ENCODE results near the gene SMIM35. TPM values are rescaled to one million over a fixed set of nuclear protein-coding genes. Genes with fewer than 3 reads are reported as not detected.

Gene SMIM35
- total and polyA plus RNA-seq, 2 donors (not counting 3 experiments of a cell fraction or from before 2014, with no cell fraction given): not detected

DNA sequence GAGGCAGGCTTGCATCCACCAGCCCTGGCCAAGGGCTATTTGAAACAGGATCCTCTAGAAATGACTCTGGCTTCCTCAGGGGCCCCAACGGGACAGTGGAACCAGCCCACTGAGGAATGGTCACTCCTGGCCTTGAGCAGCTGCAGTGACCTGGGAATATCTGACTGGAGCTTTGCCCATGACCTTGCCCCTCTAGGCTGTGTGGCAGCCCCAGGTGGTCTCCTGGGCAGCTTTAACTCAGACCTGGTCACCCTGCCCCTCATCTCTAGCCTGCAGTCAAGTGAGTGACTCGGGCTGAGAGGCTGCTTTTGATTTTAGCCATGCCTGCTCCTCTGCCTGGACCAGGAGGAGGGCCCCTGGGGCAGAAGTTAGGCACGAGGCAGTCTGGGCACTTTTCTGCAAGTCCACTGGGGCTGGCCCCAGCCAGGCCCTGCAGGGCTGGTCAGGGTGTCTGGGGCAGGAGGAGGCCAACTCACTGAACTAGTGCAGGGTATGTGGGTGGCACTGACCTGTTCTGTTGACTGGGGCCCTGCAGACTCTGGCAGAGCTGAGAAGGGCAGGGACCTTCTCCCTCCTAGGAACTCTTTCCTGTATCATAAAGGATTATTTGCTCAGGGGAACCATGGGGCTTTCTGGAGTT is 87.3 kb downstream of the SMIM35 start:
- TF ChIP-seq POLR2AphosphoS5 (IDR thresholded peaks at IDR 0.05; ENCODE audit: insufficient read depth, low read depth, low read length): no peak
- TF ChIP-seq JUN (IDR thresholded peaks at IDR 0.05; ENCODE audit: borderline replicate concordance, insufficient read depth, insufficient read length, low read depth): no peak
- TF ChIP-seq, protein P1, sequence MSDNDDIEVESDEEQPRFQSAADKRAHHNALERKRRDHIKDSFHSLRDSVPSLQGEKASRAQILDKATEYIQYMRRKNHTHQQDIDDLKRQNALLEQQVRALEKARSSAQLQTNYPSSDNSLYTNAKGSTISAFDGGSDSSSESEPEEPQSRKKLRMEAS (IDR thresholded peaks at IDR 0.05; ENCODE audit: insufficient read depth, insufficient read length): no peak
- no peak for TF ChIP-seq EZH2 (IDR thresholded peaks at IDR 0.05; ENCODE audit: borderline replicate concordance, low read depth, low read length, severe bottlenecking)
- no peak for TF ChIP-seq FOS (IDR thresholded peaks at IDR 0.05; ENCODE audit: borderline replicate concordance, insufficient read depth, low read length)
- TF ChIP-seq GATA2 (IDR thresholded peaks at IDR 0.05; ENCODE audit: insufficient read depth, insufficient read length, low read depth, low read length): no peak
- no peak for TF ChIP-seq POLR2A (IDR thresholded peaks at IDR 0.05; ENCODE audit: low read depth, low read length)
- TF ChIP-seq, protein P2, sequence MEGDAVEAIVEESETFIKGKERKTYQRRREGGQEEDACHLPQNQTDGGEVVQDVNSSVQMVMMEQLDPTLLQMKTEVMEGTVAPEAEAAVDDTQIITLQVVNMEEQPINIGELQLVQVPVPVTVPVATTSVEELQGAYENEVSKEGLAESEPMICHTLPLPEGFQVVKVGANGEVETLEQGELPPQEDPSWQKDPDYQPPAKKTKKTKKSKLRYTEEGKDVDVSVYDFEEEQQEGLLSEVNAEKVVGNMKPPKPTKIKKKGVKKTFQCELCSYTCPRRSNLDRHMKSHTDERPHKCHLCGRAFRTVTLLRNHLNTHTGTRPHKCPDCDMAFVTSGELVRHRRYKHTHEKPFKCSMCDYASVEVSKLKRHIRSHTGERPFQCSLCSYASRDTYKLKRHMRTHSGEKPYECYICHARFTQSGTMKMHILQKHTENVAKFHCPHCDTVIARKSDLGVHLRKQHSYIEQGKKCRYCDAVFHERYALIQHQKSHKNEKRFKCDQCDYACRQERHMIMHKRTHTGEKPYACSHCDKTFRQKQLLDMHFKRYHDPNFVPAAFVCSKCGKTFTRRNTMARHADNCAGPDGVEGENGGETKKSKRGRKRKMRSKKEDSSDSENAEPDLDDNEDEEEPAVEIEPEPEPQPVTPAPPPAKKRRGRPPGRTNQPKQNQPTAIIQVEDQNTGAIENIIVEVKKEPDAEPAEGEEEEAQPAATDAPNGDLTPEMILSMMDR (IDR thresholded peaks at IDR 0.05; ENCODE audit: extremely low read depth in 1 of 2, insufficient read depth in 1 of 2, low read depth in 1 of 2, low read length in 2 of 2): no peak
- TF ChIP-seq MYC (IDR thresholded peaks at IDR 0.05; ENCODE audit: low read depth, low read length): no peak
- Histone ChIP-seq H3K4me2 (ENCODE audit: insufficient read depth, low read length) (no peak overlapping the region), H4K20me1 (replicated peaks; ENCODE audit: control insufficient read depth, extremely low read depth, insufficient read depth, low read length) (no peaks in the 10 kb centered on the region), H2AFZ (ENCODE audit: low read depth, low read length) (no peak overlapping the region), H3K79me2 (ENCODE audit: control insufficient read depth, insufficient read depth, low read length) (no peaks in the 10 kb centered on the region), H3K9me1 (replicated peaks; ENCODE audit: control insufficient read depth, extremely low read depth, insufficient read depth, low read length) (no peaks in the 10 kb centered on the region), H3K9ac (replicated peaks; ENCODE audit: extremely low read depth, insufficient read depth, low read length) (no peak overlapping the region), H3K4me1 (ENCODE audit: control insufficient read depth, extremely low read depth, insufficient read depth, low read length) (no peaks in the 10 kb centered on the region), H3K36me3 (ENCODE audit: control insufficient read depth in 2 of 2, extremely low read depth in 1 of 2, insufficient read depth in 2 of 2, low read length in 2 of 2) (no peaks in the 10 kb centered on the region), H3K27me3 (ENCODE audit: control insufficient read depth in 2 of 2, insufficient read depth in 2 of 2, low read length in 2 of 2) (no peaks in the 10 kb centered on the region), H3K4me3 (replicated peaks in 1 of 3; ENCODE audit: insufficient read depth in 1 of 3, low read depth in 1 of 3, low read length in 3 of 3) (no peak overlapping the region), H3K27ac (ENCODE audit: insufficient read depth, low read depth, low read length) (no peak overlapping the region), H3K9me3 (replicated peaks; ENCODE audit: control insufficient read depth, insufficient read depth, low read length) (no peaks in the 10 kb centered on the region)
- DNase-seq (ENCODE audit: low read depth, low spot score) (no peak), FAIRE-seq (no peak)
- POLR2A ChIA-PET: no interaction called here
- CTCF ChIA-PET: interaction anchor here (1.7 kb wide), 1 partner anchor 53 kb away, joined by 7 read pairs; no protein-coding TSS in a partner anchor
- dilution Hi-C loops (cut with MboI; ENCODE audit: extremely low pct_ligation_motif_present, low sequenced_read_pairs): no loop called here
- no TSS peak for BruUV-seq (replicated peaks)
- intact Hi-C loops (cut with micrococcal nuclease): no loop called here

All from endothelial cell of umbilical vein (primary cell).